WTC11 (cell line): ENCODE results near the gene IGFL1.

Experiments used
- TP53 ChIP-seq: sonication (generic); formaldehyde crosslinking; IDR thresholded peaks from 2 replicates; pipeline ENCODE4 v1.8.1; 2023; ENCODE audit warnings: mild to moderate bottlenecking, missing genetic modification reagents
- TF ChIP-seq, protein P1 (sequence below): fragments of 200-600 bp; IDR thresholded peaks from 2 replicates; pipeline ENCODE4 v1.8.0; 2022; ENCODE audit warnings: antibody characterized with exemption
- TF ChIP-seq, protein P2 (sequence below): sonication (generic); formaldehyde crosslinking; IDR thresholded peaks from 2 replicates; pipeline ENCODE4 v1.8.1; 2023; ENCODE audit warnings: mild to moderate bottlenecking, missing genetic modification reagents, borderline replicate concordance
- TF ChIP-seq, protein P3 (sequence below): sonication (generic); formaldehyde crosslinking; conservative IDR thresholded peaks from 2 replicates; pipeline ENCODE4 v1.8.1; 2022; ENCODE audit warnings: mild to moderate bottlenecking, missing genetic modification reagents

DNA sequence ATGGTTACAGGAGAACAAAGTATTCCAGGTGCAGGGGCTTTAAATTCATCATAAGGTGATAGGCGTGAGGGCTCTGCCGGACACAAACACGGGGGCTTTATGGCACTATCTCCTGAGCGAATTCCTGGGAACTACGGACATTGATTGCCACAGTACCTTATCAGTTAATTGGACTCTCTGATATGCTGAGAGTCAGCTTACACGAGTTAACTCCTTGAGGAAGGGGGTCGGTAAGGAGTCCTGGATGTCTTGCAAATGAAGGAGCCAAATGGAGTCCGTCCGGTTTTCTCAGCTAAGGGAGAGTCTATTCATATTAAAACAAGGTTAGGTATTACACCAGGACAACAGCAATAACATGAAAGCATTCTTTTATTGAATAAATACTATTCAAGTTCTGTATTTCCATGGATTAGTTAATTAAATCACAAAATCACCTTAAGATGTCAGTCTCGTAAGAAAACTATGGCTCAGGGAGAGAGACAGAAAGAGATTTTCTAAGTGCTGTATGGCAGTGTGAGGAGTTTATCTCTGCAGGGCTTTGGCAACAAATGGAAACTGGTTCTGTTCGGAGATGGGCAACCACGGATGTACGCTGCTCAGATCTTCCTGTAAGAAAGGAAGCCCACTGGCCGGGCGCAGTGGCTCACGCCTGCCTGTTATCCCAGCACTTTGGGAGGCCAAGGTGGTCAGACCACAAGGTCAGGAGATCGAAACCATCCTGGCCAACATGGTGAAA lies 41.1 kb downstream of the IGFL1 start:
- no peak for TF ChIP-seq TP53
- TF ChIP-seq, protein P1, sequence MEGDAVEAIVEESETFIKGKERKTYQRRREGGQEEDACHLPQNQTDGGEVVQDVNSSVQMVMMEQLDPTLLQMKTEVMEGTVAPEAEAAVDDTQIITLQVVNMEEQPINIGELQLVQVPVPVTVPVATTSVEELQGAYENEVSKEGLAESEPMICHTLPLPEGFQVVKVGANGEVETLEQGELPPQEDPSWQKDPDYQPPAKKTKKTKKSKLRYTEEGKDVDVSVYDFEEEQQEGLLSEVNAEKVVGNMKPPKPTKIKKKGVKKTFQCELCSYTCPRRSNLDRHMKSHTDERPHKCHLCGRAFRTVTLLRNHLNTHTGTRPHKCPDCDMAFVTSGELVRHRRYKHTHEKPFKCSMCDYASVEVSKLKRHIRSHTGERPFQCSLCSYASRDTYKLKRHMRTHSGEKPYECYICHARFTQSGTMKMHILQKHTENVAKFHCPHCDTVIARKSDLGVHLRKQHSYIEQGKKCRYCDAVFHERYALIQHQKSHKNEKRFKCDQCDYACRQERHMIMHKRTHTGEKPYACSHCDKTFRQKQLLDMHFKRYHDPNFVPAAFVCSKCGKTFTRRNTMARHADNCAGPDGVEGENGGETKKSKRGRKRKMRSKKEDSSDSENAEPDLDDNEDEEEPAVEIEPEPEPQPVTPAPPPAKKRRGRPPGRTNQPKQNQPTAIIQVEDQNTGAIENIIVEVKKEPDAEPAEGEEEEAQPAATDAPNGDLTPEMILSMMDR, result no peak
- TF ChIP-seq, protein P2, sequence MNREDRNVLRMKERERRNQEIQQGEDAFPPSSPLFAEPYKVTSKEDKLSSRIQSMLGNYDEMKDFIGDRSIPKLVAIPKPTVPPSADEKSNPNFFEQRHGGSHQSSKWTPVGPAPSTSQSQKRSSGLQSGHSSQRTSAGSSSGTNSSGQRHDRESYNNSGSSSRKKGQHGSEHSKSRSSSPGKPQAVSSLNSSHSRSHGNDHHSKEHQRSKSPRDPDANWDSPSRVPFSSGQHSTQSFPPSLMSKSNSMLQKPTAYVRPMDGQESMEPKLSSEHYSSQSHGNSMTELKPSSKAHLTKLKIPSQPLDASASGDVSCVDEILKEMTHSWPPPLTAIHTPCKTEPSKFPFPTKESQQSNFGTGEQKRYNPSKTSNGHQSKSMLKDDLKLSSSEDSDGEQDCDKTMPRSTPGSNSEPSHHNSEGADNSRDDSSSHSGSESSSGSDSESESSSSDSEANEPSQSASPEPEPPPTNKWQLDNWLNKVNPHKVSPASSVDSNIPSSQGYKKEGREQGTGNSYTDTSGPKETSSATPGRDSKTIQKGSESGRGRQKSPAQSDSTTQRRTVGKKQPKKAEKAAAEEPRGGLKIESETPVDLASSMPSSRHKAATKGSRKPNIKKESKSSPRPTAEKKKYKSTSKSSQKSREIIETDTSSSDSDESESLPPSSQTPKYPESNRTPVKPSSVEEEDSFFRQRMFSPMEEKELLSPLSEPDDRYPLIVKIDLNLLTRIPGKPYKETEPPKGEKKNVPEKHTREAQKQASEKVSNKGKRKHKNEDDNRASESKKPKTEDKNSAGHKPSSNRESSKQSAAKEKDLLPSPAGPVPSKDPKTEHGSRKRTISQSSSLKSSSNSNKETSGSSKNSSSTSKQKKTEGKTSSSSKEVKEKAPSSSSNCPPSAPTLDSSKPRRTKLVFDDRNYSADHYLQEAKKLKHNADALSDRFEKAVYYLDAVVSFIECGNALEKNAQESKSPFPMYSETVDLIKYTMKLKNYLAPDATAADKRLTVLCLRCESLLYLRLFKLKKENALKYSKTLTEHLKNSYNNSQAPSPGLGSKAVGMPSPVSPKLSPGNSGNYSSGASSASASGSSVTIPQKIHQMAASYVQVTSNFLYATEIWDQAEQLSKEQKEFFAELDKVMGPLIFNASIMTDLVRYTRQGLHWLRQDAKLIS (CRISPR knock-in tag), result no peak
- TF ChIP-seq, protein P3, sequence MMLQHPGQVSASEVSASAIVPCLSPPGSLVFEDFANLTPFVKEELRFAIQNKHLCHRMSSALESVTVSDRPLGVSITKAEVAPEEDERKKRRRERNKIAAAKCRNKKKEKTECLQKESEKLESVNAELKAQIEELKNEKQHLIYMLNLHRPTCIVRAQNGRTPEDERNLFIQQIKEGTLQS (CRISPR knock-in tag), result no peak
